ENCODE measurements around the gene BTNL9.

DNA sequence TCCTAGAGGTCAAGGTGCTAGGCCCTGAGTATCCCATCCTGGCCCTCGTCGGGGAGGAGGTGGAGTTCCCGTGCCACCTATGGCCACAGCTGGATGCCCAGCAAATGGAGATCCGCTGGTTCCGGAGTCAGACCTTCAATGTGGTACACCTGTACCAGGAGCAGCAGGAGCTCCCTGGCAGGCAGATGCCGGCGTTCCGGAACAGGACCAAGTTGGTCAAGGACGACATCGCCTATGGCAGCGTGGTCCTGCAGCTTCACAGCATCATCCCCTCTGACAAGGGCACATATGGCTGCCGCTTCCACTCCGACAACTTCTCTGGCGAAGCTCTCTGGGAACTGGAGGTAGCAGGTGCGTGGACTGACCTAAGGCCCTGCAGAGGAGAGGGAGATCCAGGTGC, 7.9 kb downstream of the BTNL9 start:
- TF ChIP-seq POLR2A (IDR thresholded peaks at IDR 0.05), result no peak
- TF ChIP-seq, protein P1, sequence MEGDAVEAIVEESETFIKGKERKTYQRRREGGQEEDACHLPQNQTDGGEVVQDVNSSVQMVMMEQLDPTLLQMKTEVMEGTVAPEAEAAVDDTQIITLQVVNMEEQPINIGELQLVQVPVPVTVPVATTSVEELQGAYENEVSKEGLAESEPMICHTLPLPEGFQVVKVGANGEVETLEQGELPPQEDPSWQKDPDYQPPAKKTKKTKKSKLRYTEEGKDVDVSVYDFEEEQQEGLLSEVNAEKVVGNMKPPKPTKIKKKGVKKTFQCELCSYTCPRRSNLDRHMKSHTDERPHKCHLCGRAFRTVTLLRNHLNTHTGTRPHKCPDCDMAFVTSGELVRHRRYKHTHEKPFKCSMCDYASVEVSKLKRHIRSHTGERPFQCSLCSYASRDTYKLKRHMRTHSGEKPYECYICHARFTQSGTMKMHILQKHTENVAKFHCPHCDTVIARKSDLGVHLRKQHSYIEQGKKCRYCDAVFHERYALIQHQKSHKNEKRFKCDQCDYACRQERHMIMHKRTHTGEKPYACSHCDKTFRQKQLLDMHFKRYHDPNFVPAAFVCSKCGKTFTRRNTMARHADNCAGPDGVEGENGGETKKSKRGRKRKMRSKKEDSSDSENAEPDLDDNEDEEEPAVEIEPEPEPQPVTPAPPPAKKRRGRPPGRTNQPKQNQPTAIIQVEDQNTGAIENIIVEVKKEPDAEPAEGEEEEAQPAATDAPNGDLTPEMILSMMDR (IDR thresholded peaks at IDR 0.05), result no peak
